ENCODE measurements around the gene EFS. TPM values are rescaled to one million over a fixed set of nuclear protein-coding genes. Genes with fewer than 3 reads are reported as not detected.

EFS gene
- total and polyA plus RNA-seq, 2 of the 8 experiments (the other 6 are each of a cell fraction or from before 2014, with no cell fraction given), result 27.8 to 28.6 TPM

GRCh38 chr14:23356662-23357061 lies 8.3 kb downstream of the EFS start:
- H3K4ac ChIP-seq (replicated peaks; ENCODE audit: insufficient read length, low read depth, low read length), result no peak overlapping the region
- H3K36me3 ChIP-seq (ENCODE audit: control insufficient read depth in 2 of 4, insufficient read depth in 4 of 4, low read length in 3 of 4), result peaks cover 0 to 22% (median 10%) of the 10 kb centered on the region in 4 experiments; a peak in 4 of 8 replicates

More at GRCh38 chr14:23356662-23357061, 8.3 kb downstream of the EFS start:
- Histone ChIP-seq H3K14ac (ENCODE audit: insufficient read length) (no peak overlapping the region), H2AFZ (ENCODE audit: low read length) (no peak overlapping the region), H3K9me3 (ENCODE audit: insufficient read depth in 2 of 2, low read depth in 1 of 2, low read length in 1 of 2) (no peaks in the 10 kb centered on the region), H2BK12ac (ENCODE audit: low read depth, low read length) (no peak overlapping the region), H4K20me1 (replicated peaks in 1 of 2; ENCODE audit: control insufficient read depth in 1 of 2, insufficient read depth in 2 of 2, low read length in 2 of 2) (peaks cover 5 to 7% of the 10 kb centered on the region in 2 experiments), H3K23me2 (ENCODE audit: low read depth, low read length) (peaks cover 8% of the 10 kb centered on the region), H4K8ac (ENCODE audit: extremely low read depth, insufficient read depth, low read length) (no peak overlapping the region), H3K79me2 (ENCODE audit: control insufficient read depth in 1 of 2, insufficient read depth in 2 of 2, low read length in 2 of 2) (no peaks in the 10 kb centered on the region), H3K4me2 (ENCODE audit: insufficient read depth in 1 of 2, low read depth in 2 of 2, low read length in 2 of 2) (no peak overlapping the region), H3K27me3 (replicated peaks in 1 of 4; ENCODE audit: control insufficient read depth in 3 of 4, extremely low read depth in 1 of 4, insufficient read depth in 3 of 4, low read length in 3 of 4) (peaks cover 0 to 8% (median 4%) of the 10 kb centered on the region in 4 experiments; a peak in 6 of 7 replicates), H4K5ac (ENCODE audit: insufficient read length, low read depth, low read length) (no peak overlapping the region), H2AK5ac (ENCODE audit: low read depth, low read length) (no peak overlapping the region), H4K91ac (replicated peaks; ENCODE audit: insufficient read length, low read length) (no peak overlapping the region), H2BK120ac (replicated peaks; ENCODE audit: low read depth, low read length) (no peak overlapping the region), H3K27ac (ENCODE audit: low read depth, low read length) (no peak overlapping the region), H3K23ac (ENCODE audit: insufficient read length) (no peak overlapping the region), H2BK20ac (ENCODE audit: low read length) (no peak overlapping the region), H3K79me1 (ENCODE audit: low read depth, low read length) (no peaks in the 10 kb centered on the region), H3K4me1 (replicated peaks in 1 of 4; ENCODE audit: control insufficient read depth in 3 of 4, insufficient read depth in 4 of 4, low read length in 3 of 4) (peaks cover 0 to 2% (median under 1%) of the 10 kb centered on the region in 4 experiments; a peak in 4 of 7 replicates), H3K18ac (ENCODE audit: extremely low read depth, low read length) (no peak overlapping the region), H2BK15ac (ENCODE audit: low read length) (no peak overlapping the region), H3K56ac (replicated peaks; ENCODE audit: insufficient read length, low read depth, low read length) (no peak overlapping the region), H2BK5ac (ENCODE audit: low read depth, low read length) (no peak overlapping the region), H3K4me3 (ENCODE audit: extremely low read depth in 1 of 4, insufficient read depth in 2 of 4, low read depth in 3 of 4, low read length in 4 of 4) (no peak overlapping the region), H3K9ac (replicated peaks in 1 of 4; ENCODE audit: extremely low read depth in 1 of 4, low read depth in 3 of 4, low read length in 3 of 4) (no peak overlapping the region)
- FAIRE-seq (no peak), DNase-seq (ENCODE audit: low read depth in 1 of 2, low spot score in 2 of 2) (no peak)
- ChIA-PET CTCF (ENCODE audit: partially characterized antibody) (interaction anchor here (1.0 to 20.9 kb wide), 7 partner anchors 9 to 93 kb away, joined by 3 to 333 read pairs (median 8); partner anchors contain the start of genes CMTM5 and IL25), POLR2A (ENCODE audit: partially characterized antibody) (interaction anchor here (1.1 kb wide), 1 partner anchor 9 kb away, joined by 3 read pairs; no protein-coding TSS in a partner anchor)
- WGBS, 2 experiments (ENCODE audit: extremely low coverage in 1 of 2, insufficient coverage in 1 of 2, insufficient read length in 1 of 2, insufficient replicate concordance in 2 of 2, low coverage in 1 of 2, low lambda C conversion rate in 2 of 2, missing lambda C conversion rate in 1 of 2), result 100% methylated on average over 4 of the region's 4 CpGs; no CpG with 5 or more reads in 1 of the 2 experiments
